NCI-H1436 treated with DMSO at 0.1 percent for 48 hours (cell line): ENCODE data around the gene CUTA.
"Not testable (repeated sequence)": the region's sequence is repeated elsewhere in the genome, so short reads cannot be mapped to it uniquely, and the experiment has no call there.

Source experiments
- DNase-seq: peaks from one replicate; lab custom pipeline; 2025; lab: John Stamatoyannopoulos, UW

The CUTA gene

DNA sequence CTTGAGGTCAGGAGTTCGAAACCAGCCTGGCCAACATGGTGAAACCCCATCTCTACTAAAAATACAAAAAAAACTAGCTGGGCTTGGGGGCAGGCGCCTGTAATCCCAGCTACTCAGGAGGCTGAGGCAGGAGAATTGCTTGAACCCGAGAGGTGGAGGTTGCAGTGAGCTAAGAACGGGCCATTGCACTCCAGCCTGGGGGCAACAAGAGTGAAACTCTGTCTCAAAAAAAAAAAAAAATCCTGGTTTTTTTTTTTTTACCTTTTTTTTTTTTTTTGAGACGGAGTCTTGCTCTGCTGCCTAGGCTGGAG, 50.2 kb downstream of the CUTA start:
- not testable (repeated sequence) for DNase-seq

GRCh38 chr6:33367009-33367714, 50.7 kb downstream of the CUTA start:
- no peak for DNase-seq
